HG03159 (cell line): ENCODE results near the gene BYSL.

ENCODE experiments used
- ATAC-seq: cut with Tn5 transposase; IDR thresholded peaks from one replicate; pipeline ENCODE4 v1.9.1; 2021; ENCODE audit warnings: mild to moderate bottlenecking, moderate library complexity; ENCODE audit not compliant: unreplicated experiment

Gene BYSL

DNA sequence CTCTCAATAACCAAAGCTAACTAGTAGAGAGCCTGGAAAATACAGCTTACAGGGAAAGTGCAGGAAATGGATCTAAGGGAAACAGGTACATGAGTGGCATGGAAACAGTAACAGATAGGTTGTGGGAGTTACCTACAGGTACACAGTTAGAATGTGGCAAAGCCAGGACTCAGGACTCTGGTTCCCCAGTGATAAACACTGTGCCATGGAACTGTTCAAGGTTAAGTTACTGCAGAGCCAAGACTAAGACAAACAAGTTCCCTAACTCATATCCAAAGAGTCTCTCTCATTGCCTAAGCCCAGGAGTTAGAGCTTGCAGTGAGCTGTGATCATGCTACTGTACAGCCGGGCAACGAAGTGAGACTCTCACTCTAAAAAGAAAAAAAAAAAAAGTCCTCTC lies 7.0 kb upstream of the BYSL start:
- ATAC-seq, result no peak

DNA sequence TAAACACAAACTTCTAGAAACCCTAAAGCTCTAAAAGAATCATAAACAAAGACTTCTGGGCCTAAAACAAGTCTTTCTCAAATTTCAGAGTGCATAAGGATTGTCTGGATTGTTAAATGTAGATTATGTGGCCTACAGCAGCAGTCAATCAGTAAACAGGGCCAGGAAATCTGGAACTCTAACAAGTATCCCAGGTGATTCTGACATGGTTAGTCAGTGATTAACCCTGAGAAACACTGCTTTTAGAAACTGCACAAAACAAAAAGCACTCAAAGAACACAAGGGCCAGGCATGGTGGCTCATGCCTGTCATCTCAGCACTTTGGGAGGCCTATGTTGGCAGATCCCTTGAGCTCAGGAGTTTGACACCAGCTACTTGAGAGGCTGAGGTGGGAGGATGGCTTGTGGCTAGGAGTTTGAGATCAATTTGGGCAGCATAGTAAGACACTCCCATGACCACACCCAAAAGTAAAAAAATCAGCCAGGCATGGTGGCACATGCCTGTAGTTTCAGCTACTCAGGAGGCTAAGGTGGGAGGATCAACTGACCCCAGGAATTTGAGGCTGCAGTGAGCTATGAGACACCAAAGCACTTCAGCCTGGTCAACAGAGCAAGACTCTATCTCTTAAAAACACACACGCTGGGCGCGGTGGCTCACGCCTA lies 6.3 kb upstream of the BYSL start:
- ATAC-seq, result no peak

DNA sequence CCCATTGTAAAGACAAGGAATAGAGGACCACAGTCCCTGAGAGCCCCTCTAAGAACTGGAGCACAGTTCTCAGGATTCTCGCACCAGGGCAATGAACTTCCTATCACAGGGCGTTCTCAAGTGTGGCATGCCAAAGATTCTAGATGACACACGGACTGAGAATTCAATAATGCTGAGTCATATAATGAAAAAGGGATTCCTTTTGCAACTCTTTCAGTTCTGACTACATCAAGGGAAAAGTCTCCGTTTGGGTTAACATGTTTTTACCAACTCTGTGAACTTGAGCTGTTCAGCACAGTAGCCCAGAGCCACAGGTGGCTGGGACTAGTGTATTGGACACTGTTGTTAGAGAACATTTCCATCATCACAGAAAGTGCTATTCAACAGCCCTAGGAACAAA lies 3.8 kb upstream of the BYSL start:
- no peak for ATAC-seq

DNA sequence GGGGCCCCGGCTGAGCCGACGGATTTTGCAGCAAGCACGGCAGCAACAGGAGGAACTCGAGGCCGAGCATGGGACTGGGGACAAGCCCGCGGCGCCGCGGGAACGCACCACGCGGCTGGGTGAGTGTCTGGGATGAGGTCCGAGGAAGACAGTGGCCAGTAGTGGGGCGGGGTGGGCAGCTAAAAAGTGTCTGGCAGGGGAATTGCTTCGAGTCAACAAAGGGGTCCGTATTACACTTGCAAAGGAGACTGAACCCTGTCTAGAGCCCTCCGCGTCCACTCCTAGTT lies 356 bp downstream of the BYSL start:
- ATAC-seq, result peak; percentile 8

DNA sequence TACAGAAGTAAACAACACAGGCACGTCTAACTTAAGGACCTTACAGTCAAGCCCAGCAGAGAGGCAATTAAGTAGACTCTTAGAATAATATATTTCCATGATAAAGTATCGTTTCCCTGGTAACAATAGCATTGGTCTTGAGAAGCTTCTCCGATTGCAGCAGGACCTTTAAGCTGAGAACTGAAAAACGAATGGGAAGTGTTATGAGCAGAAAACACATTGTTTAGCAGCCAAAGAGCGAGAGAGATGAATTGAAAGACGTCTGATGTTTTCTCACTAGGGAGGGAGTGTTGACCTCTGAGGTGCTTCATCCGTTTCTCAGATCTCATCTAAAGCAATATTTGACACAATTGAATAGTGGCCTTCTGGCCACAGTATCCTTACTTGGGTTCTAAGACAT lies 855 bp downstream of the BYSL start:
- ATAC-seq, result no peak

DNA sequence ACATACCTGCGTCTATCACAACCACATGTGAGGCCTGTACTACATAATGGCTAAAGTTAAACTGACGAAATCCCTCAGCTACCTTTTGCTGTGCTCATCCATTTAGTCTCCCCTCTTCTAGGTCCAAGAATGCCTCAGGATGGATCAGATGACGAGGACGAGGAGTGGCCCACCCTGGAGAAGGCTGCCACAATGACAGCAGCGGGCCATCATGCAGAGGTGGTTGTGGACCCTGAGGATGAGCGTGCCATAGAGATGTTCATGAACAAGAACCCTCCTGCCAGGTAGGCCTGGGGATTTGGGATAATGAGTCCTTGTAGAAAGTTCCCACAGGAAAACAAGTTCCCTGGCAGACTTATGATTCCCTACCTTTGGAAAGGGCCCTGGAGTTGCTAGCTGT lies 6.0 kb downstream of the BYSL start:
- ATAC-seq, result no peak

DNA sequence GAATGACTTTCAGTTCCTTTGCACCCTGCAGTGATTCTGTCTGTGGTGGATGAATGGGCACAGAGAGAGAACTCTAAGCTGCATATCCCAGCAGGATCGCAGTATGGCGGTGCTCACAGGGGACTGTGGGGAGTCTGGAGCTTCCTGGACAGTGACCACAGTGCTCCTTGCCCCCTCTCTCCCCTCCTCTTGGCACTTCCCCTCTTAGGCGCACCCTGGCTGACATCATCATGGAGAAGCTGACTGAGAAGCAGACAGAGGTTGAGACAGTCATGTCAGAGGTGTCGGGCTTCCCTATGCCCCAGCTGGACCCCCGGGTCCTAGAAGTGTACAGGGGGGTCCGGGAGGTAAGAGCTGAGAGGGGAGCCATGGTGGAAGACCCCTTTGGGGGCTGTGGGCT lies 8.6 kb downstream of the BYSL start:
- ATAC-seq, result no peak

DNA sequence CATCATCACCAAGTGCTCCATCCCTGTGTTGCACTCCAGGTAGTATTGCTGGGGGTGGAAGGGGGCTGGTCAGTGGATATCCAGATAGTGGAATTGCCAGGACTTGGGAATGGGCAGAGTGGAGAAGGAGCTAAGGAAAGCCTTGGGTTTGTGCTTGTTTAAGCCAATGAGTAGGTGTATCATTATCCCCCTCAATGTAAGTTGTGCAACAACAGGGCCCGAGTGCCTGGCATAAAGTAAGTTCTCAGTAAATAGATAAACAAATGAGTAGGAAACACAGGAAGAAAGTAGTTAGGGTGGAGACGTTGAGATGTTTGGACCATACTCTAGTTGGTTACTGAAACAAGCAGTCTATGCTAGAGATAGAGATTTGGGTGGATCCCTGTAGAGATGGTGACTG lies 10.5 kb downstream of the BYSL start:
- ATAC-seq, result no peak

DNA sequence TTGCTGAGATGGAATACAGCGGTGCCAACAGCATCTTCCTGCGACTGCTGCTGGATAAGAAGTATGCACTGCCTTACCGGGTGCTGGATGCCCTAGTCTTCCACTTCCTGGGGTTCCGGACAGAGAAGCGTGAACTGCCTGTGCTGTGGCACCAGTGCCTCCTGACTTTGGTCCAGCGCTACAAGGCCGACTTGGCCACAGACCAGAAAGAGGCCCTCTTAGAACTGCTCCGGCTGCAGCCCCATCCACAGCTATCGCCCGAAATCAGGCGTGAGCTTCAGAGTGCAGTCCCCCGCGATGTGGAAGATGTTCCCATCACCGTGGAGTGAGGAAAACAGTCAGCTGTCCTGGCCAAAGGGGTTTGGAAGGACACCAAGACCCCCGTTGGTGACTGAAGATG lies 11.1 kb downstream of the BYSL start:
- no peak for ATAC-seq

DNA sequence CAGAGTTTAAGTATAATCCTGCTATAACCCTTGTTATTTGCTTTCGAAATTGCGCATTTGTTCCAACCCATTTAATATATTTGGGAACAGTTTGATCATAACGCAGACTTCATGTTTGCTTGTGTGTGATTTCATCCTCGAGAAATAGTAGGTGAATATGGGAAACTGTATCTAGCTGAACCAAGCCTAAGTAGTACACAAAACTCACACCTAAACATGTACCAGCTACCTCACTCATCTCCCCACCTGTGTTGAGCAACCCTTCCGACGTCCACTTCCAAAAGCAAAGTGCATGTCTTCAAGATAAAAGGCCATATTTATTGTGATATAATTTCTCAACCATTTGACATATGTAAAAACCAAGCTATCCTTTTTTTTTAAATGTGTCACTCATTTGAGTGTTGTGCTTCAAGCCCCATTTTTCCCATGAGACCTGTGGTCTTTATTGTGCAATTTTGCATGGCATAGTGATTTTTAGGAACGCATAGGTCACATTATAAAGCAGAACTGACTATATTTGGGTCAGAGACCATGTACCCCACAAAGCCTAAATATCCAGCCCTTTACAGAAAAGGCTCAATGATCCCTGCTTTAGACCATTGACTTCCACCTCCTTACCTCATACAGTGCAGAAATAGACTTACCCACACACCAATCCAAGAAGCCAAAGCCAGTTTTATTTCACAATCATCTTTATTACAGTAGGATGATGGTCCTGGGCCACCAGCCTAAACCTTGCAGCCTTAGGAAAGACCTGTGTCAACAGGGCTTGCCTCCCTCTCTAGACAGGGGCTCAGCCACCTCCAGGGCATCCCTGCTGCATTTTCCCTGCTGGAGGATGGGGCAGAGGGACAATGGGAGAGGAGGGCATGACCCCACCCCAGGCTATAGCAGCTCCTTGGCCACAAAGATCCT lies 13.2 kb downstream of the BYSL start:
- ATAC-seq, result no peak

DNA sequence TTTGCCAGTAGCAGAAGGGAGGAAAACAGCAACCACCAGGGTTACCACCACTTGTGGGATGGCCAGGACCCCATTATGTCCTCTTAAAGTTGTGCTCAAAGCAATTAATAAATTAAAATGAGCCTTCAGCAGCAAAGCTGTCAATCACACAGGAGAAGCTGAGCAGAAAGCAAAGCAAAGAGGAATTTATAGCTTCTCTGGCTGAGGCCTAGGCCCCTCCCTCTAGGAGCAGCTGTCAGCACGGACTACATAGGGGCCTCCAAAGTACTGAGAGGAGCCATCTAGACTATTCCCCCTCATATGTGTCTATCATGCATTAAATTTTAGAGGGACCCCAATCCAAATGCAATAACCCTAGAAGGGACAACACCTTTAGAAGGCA lies 13.9 kb downstream of the BYSL start:
- no peak for ATAC-seq

DNA sequence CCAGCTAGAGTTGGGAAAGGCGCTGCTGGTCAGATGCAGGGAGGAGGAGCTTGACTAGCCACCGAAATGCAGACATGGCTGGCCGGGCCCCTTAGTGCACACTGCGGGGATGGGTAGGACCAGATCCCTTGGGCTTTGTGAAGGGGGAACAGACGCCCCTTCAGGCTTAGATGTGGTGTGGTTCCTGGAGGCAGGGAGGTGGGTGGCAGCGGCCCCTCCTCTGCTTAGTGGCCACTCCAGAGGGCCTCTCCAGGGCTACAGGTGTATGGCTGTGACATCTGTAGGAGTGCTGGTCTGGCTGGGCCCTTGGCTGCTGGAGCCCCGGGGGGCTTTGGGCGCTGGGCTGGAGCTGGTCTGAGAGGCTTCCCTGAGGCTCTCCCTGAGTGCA lies 14.4 kb downstream of the BYSL start:
- ATAC-seq, result no peak

DNA sequence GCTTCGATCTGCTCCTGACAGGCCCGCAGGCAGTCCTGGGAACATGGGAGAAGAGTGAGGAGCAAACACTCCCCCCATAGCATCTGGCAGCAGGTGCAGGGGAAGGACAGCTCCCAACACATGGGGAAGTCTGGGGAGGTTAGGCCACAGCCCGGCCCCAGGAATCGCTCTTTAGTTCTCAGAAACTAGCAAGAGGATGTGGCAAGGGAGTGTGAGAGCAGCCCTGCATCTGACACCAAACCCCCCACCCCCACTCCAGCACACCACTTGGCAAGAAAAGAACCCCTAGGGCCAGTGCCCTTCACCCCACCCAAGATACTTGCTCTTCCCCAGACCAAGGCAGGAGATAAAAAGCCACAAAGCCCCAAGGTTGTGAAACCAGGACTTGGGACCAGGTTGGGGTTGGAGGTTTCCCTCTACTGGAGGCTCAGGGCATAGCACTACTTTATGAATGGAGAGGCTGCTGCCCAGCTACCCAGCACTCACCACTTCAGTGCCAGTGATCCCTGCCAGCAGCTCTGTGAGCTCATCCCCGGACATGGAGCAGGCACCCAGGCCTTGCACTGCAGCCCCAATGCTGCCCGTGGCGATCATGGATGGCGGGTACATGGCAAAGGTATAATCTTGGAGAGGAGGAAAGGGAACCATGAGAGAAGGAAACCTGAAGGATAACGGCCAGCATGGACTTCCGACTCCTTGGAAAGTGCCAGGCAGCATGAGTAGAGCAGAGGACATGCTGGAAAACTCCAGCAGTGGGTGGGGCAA lies 15.0 kb downstream of the BYSL start:
- no peak for ATAC-seq

DNA sequence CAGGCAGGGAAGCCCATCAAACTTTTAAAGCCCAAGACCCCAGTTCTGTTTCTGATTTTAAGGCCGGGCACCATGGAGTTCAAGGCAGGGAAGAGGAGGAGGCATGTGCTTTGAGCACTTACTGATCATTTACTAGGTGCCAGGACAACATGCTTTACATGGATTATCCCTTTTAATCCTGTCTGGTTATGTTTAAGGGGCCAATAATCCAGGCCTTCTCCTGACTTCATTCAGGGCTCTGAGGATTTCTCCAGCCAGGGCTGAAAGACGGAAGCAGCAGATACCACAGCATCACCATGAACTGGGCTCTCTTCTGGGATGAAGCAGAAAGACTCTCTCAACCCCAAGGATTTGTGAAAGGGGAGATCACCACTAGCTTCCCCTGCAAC lies 16.2 kb downstream of the BYSL start:
- no peak for ATAC-seq

DNA sequence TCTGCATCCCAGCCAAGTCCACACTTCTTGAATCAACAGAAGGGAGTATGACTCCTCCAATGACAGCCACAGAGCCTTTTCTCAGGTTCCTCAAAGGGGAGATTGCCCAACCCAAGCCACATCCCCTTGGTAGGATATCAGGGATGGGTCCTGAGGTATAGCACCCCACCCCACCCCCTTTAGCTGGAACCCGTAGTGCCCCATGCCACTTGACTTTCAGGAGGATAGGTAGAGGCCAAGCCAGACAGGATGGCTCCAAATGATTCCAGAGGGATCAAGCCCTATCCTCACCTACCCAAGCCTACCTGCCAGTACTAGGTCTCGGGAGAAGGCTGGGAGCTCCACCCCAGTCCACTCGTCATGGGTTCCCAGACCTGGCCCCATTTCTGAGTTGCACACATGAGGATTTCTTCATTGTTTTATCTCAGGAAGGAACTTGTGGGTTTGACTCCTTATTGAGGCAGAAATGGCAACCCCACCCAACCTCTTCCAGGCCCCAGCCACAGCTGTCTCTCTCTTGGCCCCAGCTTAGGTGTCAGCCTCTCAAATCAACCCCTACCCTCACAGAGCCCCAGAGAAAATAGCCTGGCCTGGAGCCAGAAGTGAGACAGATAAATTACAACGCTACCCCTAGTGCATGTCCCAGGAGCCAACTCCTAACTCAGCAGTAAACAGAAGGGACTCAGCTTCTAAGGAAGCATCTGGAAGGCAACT lies 16.7 kb downstream of the BYSL start:
- no peak for ATAC-seq

DNA sequence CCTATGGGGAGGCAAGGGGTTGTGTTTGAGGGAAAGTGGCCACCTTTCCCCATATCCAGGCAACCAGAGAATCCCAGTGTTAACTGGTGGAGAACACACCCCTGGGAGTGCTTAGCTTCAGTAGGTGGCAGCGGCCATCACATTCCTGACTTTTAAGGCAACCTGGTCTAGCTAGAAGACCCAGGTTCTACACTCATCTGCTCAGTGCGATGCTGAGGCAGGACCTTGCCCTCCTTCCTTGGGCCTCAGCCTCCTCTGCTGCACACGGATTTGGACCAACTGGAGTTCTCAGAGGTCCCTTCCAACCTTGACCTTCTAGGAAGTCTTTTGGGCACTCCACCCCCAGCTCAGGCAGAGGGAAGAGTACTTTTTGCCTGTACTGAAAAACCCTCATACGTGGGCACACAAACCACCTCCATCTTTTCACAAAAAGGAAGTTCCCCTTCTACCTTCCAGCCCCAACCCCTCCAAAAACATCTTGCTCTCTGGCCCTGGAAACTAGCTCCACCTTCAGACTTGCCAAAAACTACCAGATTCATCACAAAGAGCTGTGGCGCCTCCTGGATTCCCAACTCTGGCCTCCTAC lies 17.4 kb downstream of the BYSL start:
- ATAC-seq, result no peak

DNA sequence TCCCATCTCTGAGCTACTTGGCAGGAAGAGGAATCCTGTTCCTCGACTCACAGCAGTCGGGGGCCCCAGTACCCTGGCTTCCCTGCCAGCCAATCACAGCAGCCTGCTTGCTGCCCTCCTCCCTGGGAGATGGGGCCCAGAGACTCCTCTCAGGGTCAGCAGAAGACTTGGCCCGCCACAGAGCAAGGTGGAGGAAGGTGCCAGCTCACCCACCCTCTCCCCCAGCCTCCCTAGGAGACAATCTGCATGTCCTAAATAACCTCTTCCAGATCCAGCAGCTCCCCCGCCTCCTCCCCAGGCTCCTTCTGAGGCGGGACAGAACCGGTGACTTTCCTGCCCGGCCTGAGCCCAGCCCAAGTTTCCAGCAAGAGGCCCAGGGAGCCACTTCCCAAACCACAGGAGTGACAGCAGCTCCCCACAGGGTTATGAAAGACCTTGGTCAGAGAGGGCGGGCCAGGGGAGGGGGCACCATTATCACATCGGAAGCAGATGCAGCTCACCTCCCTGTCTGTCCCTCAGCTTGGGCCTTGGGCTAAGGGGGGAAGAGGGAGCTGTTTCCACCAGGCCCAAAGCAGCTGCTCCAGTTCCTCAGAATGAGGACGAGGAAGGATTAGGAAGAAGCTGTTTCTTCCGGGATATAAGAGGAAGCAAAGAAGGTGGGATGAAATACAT lies 18.0 kb downstream of the BYSL start:
- no peak for ATAC-seq

DNA sequence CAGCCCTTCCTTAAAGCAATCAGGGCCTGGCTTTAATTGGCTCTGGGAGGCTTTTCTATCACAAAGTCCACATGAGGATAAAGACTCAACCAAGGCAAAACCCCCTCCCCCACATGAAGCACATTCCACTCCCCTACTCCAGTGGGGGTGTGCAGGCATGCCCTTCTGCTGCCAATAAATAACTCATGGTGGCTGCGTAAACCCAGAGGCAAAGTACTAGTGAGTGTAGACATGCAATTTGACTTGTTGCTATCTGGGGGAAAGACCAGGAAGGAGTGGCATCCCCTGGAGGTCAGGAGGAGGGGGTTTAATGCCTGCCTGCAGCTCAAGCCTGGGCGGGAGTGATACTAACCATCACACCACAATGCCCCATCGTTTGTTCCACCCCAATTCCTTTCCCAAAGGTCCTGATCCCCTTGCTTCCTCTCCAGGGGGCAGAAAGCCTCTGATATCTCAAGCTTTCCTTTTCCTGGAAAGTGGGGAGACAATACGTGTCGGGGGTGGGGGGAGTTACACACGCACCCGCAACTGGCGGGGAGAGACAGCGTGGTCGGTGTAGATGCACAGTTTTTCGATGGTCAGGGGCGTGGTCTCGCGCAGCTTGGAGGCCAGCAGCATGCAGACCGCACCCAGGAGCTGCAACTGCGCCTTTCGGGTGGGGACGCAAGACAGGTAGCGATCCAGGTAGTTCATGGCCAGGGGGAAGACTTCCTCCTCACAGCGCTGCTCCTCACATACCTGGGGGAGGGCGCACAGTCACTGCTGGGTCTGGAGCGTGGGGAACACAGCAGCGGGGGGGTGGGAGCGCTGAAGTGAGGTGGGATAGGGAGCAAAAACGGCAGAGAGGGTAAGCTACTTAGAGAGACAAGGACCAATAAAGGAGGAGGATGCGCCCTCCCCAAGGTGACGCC lies 18.8 kb downstream of the BYSL start:
- ATAC-seq, result no peak

DNA sequence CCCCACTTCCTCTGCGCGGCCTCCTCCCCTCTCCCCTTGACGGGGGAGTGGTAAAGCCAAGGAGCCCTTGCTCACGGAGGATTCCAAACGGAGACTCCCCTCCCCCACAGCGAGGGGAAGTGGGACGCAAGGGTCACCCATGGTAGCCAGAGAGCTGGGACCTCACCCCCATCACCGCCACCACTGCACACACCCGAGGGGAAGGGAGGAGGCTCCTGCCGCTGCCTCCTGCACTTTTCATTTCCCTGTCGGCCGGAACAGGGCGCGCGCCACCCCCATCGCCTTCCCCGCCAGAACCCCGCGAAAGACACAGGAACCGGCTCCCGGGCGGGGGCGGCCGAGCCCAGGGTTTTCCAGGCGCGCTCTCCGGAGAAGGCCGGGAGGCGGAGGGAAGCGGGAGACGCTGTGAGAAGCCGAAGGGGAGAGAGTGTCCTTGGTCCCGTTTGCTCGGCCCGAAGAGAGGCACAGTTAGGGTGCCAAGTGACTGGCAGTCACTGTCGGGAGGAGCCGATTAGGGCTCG lies 19.5 kb downstream of the BYSL start:
- ATAC-seq, result peak; percentile 10
